HK-2 (cell line): ENCODE data around the gene ADAMTSL4.

Source experiments
- DNase-seq: peaks from one replicate; pipeline ENCODE4 v3.0.0-alpha.2; 2018; ENCODE audit not compliant: unreplicated experiment

ADAMTSL4 gene

DNA sequence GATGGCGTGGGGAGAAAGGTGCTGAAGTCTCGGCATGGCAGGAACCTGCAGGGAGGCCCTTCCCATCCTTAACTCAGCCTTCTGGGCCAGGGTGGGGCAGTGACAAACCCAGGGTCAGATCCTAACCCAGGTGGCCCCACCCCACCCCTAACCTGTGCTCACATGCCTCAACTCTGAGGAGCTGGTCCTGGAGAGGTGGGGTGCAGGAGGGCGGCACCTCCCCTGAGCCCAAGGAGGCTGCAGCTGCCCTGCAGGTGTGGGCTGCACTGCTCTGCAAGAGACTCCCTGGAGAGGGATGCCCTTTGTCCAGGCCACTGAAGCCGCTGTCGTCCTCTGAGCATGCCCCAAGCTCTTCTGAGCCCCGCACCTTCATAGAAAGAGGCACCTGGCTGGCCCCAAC is 15.2 kb upstream of the ADAMTSL4 start:
- DNase-seq, result no peak

GRCh38 chr1:150535511-150536287 is 13.5 kb upstream of the ADAMTSL4 start:
- DNase-seq, result no peak

- no peak for DNase-seq
Measured at GRCh38 chr1:150536836-150537731, 12.1 kb upstream of the ADAMTSL4 start.

DNA sequence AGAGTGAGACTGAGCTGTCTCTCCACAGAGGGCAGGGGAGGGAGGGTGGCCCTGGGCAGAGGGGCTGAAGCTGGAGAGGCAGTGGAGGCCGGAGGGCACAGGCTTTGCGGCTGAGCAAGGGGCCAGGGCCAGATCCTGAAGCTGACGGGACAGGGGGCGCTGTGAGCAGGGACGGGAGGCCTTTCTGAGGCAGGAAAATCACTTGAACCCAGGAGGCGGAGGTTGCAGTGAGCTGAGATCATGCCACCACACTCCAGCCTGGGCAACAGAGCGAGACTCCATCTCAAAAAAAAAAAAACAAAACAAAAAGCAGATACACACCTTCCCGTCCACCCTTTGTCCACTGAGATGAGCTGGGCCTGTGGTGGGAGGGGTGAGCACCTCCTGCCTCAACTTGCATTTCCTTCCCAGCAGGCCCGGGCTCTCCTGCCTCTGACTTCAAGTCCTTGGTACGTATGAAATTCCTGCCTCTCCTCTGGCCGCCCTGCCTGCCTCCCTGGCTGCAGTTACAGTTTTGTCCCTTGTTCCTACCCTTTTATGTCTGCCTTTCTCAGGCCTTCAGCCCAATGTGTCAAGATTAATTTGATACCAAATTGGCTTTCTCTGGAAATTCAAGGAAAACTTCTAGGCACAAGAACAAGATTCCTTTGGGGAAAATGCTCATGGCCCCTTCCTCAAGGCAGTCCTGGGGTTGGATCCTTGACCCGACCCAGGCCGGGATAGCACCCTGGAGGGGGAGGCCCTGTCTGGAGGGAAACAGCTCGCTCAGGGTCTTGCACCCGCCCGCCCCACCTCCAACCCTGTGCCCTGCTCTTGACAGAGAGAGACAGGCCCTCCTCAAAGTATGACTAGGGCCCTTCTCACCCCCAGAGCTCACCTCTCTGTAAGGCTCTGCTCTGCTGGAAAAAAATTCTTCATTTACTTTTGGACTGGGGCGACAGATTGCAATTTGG is 11.2 kb upstream of the ADAMTSL4 start:
- no peak for DNase-seq

DNA sequence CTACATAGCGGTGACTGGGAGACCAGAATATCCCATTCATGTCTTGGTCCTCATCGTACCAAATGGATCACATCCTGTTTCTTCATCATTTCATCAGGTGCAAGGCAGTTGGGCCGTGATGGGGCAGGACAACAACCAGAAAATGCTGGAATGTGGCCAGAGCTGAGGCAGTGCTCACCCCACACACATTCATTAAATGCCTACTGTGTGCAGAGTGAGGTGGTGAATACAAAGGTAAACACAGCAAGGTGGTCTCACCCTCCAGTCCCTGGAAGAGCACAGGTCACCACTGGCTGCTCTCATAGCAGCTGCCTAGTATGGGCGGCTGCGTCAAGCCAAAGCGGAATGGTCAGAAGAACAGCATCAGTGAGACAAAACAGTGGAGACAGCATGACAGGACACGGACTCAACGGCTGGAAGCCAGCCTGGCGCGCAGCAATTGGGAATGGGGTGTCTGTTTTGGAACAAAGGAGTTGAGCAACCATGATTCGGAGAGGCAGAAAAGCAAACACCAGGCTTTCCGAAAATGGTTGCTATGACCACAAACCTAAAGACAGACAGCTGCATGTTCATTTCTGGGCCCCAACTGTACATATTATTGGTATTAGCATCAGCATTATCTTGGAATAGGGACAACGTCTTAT is 5.6 kb upstream of the ADAMTSL4 start:
- DNase-seq, result no peak

- DNase-seq, result no peak
Measured at GRCh38 chr1:150544204-150544603, 5.0 kb upstream of the ADAMTSL4 start.

DNA sequence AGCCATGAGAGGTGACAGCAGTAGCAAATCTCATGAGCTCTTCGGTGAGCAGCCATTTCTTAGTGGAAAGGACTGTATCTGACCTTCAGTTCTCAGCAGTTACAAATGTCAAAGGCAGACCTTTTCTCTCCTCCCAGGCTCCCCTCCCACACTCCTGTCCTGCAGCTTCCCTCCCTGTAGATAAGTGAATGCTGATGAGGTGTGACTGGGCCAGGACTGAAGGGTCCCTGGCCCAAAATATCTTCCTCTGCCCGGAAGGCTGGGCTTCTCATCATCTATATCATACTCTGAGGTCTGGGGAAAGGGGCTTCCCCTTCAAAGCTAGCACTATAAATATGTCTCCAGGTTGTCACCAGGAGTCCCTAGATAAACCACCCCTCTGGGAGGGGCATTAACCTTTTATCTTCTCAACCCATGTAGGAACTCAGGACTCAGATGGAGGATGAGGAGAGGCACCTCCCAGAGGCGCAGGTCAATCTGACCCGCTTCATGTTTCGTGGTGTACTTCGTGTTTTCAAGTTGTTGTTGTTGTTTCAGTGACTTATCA is 3.6 kb upstream of the ADAMTSL4 start:
- no peak for DNase-seq

DNA sequence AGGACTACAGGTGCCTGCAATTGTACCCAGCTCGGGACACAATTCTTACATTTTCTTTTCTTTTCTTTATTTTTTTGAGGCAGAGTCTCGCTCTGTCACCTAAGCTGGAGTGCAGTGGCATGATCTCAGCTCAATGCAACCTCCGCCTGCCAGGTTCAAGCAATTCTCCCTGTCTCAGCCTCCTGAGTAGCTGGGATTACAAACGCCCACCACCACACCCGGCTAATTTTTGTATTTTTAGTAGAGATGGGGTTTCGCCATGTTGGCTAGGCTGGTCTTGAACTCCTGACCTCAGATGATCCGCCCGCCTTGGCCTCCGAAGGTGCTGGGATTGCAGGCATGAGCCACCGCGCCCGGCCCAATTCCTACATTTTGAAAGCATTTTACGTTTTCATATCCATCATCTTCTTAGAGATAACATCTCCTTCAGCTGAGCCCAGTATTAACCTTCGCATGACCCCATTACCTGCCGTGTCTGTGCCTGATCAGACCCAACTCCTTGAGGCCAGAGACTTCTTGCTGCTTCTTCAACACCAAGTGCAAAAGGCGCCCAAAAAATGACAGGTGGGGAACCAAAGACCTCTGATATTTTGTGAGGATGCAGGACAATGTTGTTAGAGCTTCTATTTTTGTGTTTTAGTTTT is 2.8 kb upstream of the ADAMTSL4 start:
- no peak for DNase-seq

DNA sequence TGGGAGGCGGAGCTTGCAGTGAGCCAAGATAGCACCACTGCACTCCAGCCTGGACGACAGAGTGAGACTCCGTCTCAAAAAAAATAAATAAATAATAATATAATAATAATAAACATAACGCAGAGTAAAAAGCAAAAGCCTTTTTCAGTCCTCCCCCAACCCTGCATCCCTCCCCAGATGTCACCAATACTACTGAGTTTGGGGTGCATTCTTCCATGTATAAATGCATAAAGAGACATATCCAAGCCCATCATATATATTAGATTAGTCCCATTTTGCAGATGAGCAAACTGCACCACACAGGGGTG is 930 bp upstream of the ADAMTSL4 start:
- no peak for DNase-seq

DNA sequence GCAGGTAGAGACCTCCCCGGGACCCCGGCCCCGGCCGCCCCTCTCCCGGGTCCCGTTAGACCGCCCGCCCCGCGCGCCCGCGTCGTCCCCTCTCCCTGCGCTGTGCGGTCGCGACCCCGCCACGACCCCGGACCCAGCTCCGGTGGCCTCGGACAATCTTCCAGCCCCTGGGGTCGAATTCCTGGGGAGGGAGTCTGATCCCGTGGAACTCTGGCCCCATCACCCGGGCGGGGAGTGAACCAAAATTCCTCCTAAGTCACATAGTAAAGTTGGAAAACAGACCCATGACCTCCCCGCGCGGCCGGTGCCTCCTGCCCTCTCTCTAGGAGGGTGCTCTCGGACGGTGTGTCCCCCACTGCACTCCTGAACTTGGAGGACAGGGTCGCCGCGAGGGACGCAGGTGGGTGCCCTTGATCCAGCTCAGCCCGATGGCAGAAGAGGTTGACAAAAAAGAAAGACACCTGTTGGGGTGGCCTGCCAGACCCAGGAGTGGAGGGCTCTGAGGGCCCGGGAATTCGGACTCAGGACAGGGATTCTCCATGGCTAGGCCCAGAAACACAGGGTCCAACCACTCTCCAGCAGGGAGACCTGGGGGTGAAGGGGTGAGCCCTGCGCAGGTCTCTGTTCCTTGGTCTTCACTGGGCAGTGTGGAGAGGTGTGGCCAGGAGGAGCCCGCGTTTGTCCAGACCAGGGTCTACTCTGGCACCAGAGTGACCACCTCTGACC is 451 bp downstream of the ADAMTSL4 start:
- DNase-seq, result no peak

- no peak for DNase-seq
Measured at GRCh38 chr1:150550222-150551050, 1.2 kb downstream of the ADAMTSL4 start.

DNA sequence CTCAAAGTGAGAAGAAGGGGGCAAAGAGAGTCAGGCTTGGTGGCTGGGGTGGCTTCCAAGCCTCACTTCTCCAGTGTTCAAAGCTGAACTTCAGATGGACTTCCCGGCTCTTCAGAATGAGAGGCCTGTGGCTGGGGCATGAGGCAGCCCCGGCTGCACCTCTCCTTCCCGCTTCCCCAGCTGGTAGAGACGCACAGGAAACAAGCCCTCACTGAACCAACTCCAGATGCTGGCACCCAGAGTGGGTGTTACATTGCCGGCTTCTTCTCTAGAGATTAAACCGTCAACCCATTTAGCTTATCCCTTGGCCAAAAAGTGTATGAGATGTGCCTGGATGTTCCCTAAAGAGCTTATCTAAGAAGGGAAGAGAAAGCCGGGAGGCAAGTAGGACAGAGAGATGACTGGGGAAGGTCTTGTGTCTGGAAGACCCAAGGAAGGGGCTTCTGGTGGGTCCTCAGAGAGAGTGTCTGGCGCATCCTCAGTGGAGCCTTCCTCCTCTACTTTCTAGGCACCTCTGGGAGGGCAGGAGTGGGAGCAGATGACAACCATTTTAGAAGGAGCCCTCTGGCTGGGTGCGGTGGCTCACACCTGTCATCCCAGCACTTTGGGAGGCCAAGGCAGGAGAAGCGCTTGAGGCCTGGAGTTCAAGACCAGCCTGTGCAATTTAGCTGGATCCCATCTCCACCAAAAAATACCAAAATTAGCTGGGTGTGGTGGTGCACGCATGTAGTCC is 2.0 kb downstream of the ADAMTSL4 start:
- DNase-seq, result no peak

GRCh38 chr1:150551784-150552127 is 2.5 kb downstream of the ADAMTSL4 start:
- DNase-seq, result no peak

- DNase-seq, result no peak
Measured at GRCh38 chr1:150552128-150552910, 3.1 kb downstream of the ADAMTSL4 start.

DNA sequence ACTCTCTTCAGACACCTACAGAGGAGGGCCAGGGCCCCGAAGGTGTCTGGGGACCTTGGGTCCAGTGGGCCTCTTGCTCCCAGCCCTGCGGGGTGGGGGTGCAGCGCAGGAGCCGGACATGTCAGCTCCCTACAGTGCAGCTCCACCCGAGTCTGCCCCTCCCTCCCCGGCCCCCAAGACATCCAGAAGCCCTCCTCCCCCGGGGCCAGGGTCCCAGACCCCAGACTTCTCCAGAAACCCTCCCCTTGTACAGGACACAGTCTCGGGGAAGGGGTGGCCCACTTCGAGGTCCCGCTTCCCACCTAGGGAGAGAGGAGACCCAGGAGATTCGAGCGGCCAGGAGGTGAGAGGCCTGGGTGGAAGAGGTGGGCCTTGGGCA is 3.7 kb downstream of the ADAMTSL4 start:
- DNase-seq, result no peak

DNA sequence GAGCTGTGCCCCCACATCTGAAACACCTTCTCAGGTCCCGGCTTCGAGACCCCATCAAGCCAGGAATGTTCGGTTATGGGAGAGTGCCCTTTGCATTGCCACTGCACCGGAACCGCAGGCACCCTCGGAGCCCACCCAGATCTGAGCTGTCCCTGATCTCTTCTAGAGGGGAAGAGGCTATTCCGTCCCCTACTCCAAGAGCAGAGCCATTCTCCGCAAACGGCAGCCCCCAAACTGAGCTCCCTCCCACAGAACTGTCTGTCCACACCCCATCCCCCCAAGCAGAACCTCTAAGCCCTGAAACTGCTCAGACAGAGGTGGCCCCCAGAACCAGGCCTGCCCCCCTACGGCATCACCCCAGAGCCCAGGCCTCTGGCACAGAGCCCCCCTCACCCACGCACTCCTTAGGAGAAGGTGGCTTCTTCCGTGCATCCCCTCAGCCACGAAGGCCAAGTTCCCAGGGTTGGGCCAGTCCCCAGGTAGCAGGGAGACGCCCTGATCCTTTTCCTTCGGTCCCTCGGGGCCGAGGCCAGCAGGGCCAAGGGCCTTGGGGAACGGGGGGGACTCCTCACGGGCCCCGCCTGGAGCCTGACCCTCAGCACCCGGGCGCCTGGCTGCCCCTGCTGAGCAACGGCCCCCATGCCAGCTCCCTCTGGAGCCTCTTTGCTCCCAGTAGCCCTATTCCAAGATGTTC is 4.3 kb downstream of the ADAMTSL4 start:
- no peak for DNase-seq

DNA sequence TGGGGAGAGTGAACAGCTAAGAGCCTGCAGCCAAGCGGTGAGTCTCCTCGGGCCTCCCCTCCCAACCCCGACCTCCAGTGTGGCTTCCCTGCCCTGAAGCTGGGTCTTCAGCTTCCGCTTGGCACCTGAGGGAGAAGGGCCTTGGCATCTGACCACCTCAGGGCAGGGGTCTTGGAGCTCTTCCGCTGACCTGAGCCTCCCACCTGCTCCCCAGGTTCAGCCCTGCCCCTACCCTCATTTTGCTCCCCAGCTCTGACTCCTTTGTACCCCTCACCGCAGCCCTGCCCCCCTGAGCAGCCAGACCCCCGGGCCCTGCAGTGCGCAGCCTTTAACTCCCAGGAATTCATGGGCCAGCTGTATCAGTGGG is 4.9 kb downstream of the ADAMTSL4 start:
- no peak for DNase-seq
